HCT116 (cell line): Measurements from ENCODE around the gene SPATA20. TPM values are rescaled to one million over a fixed set of nuclear protein-coding genes. Genes with fewer than 3 reads are reported as not detected.

Experiments used
- ATAC-seq: fragments of 200-7000 bp; cut with Tn5 transposase; 2 replicates; pipeline ENCODE4 v1.9.1; 2020; ENCODE audit warnings: mild to moderate bottlenecking, moderate library complexity
- BruUV-seq: library from RNA; stranded (reverse); fragments of 400-500 nt; replicated peaks from 2 replicates; lab custom pipeline; 2021; lab: Mats Ljungman, UMichigan
- CTCF ChIA-PET: fragments of 300-600 bp; sonication (Branson Sonifier 250); formaldehyde crosslinking; loops from one replicate; lab custom pipeline; 2021; ENCODE audit warnings: antibody characterized with exemption; lab: Charles Lee
- POLR2A ChIA-PET: fragments of 300-600, 350-600 bp; sonication (Branson Sonifier 250); formaldehyde crosslinking; loops from one replicate; lab custom pipeline; 2021; ENCODE audit warnings: antibody characterized with exemption; lab: Charles Lee
- RAD21 ChIA-PET, 2 experiments: fragments of 300-600 bp; sonication (Branson Sonifier 250); formaldehyde crosslinking; loops; one replicate each; lab custom pipeline; 2023; ENCODE audit warnings: low total read pairs in 2 of 2; ENCODE audit not compliant: uncharacterized antibody in 2 of 2, unreplicated experiment in 2 of 2, low non-redundant PET in 1 of 2; lab: Charles Lee
- DNase-seq: peaks from one replicate; pipeline ENCODE4 v3.0.0-alpha.2; 2010; ENCODE audit warnings: low read depth, low spot score
- H2AFZ ChIP-seq: fragments of 200-600 bp; shearing (Covaris generic), sonication (generic); 2 replicates; pipeline ENCODE4 v1.6.1; 2017; ENCODE audit warnings: low read depth, mixed run types, mixed read lengths, antibody characterized with exemption, low read length; ENCODE audit not compliant: poor library complexity, severe bottlenecking
- H3K27ac ChIP-seq: 2 replicates; pipeline ENCODE4 v1.5.1; 2012; ENCODE audit warnings: low read depth, low read length
- H3K27me3 ChIP-seq: fragments of 200-600 bp; sonication (generic); 2 replicates; pipeline ENCODE4 v1.6.1; 2016; ENCODE audit warnings: mixed run types, low read length, mixed read lengths; ENCODE audit not compliant: insufficient read depth
- H3K36me3 ChIP-seq, 2 experiments: fragments of 200-500 bp in 1 of 2; fragments of 200-600 bp in 1 of 2; sonication (Bioruptor generic) in 1 of 2; sonication (generic) in 1 of 2; 2 replicates each; pipeline versions ENCODE4 v1.5.1 to v1.6.1; 2014 to 2016; ENCODE audit warnings: low read length in 2 of 2, inconsistent platforms in 1 of 2, mixed read lengths in 1 of 2, mixed run types in 1 of 2; ENCODE audit not compliant: insufficient read depth in 2 of 2, control insufficient read depth in 1 of 2
- H3K4me1 ChIP-seq, 2 experiments: fragments of 200-600 bp in 1 of 2; sonication (generic) in 1 of 2; 2 replicates each; pipeline versions ENCODE4 v1.5.1 to v1.6.1; 2012 to 2017; ENCODE audit warnings: low read length in 2 of 2, inconsistent platforms in 1 of 2, mild to moderate bottlenecking in 1 of 2, mixed read lengths in 1 of 2, mixed run types in 1 of 2, moderate library complexity in 1 of 2; ENCODE audit not compliant: insufficient read depth in 2 of 2, control insufficient read depth in 1 of 2
- H3K4me2 ChIP-seq: fragments of 200-600 bp; sonication (generic); 2 replicates; pipeline ENCODE4 v1.6.1; 2017; ENCODE audit warnings: mixed run types, low read length, mixed read lengths
- H3K4me3 ChIP-seq, 2 experiments: fragments of 200-600 bp in 1 of 2; sonication (generic) in 1 of 2; replicated peaks in 1 of 2; 2 replicates each; pipeline ENCODE4 v1.5.1; 2011 to 2016; ENCODE audit warnings: low read length in 2 of 2, control low read depth in 1 of 2, low read depth in 1 of 2, mild to moderate bottlenecking in 1 of 2, mixed read lengths in 1 of 2, mixed run types in 1 of 2
- H3K79me2 ChIP-seq: fragments of 200-600 bp; sonication (generic); 2 replicates; pipeline ENCODE4 v1.6.1; 2017; ENCODE audit warnings: mild to moderate bottlenecking, mixed run types, low read length, moderate library complexity, mixed read lengths; ENCODE audit not compliant: insufficient read depth
- H3K9ac ChIP-seq: fragments of 200-600 bp; sonication (generic); 2 replicates; pipeline ENCODE4 v1.6.1; 2016; ENCODE audit warnings: low read length, mixed read lengths
- H3K9me2 ChIP-seq: fragments of 200-600 bp; sonication (generic), shearing (Covaris generic); 2 replicates; pipeline ENCODE4 v1.6.1; 2017; ENCODE audit warnings: mixed run types, mild to moderate bottlenecking, moderate library complexity; ENCODE audit not compliant: insufficient read depth
- H3K9me3 ChIP-seq, 2 experiments: fragments of 200-500 bp in 1 of 2; fragments of 200-600 bp in 1 of 2; sonication (Bioruptor generic) in 1 of 2; sonication (generic) in 1 of 2; 2 replicates each; pipeline ENCODE4 v1.6.1; 2014 to 2017; ENCODE audit warnings: low read length in 2 of 2, mixed read lengths in 2 of 2, inconsistent platforms in 1 of 2, low read depth in 1 of 2, mild to moderate bottlenecking in 1 of 2, mixed run types in 1 of 2, moderate library complexity in 1 of 2; ENCODE audit not compliant: control insufficient read depth in 1 of 2, insufficient read depth in 1 of 2
- H4K20me1 ChIP-seq: fragments of 200-600 bp; sonication (generic), shearing (Covaris generic); 2 replicates; pipeline ENCODE4 v1.6.1; 2017; ENCODE audit warnings: mixed run types, mild to moderate bottlenecking, moderate library complexity; ENCODE audit not compliant: insufficient read depth
- CEBPB ChIP-seq: IDR thresholded peaks from 2 replicates; pipeline ENCODE4 v1.6.1; 2012; ENCODE audit warnings: low read depth
- EGR1 ChIP-seq: IDR thresholded peaks from 2 replicates; pipeline ENCODE4 v1.6.1; 2012; ENCODE audit warnings: low read depth
- ELF1 ChIP-seq: IDR thresholded peaks from 2 replicates; pipeline ENCODE4 v1.6.1; 2012; ENCODE audit warnings: low read depth, borderline replicate concordance
- EZH2 ChIP-seq: fragments of 200-600 bp; sonication (generic); IDR thresholded peaks from 2 replicates; pipeline ENCODE4 v1.6.1; 2017; ENCODE audit warnings: antibody characterized with exemption, mixed run types
- EZH2phosphoT487 ChIP-seq: fragments of 200-600 bp; IDR thresholded peaks from 2 replicates; pipeline ENCODE4 v1.6.1; 2018; ENCODE audit warnings: antibody characterized with exemption, borderline replicate concordance
- FOSL1 ChIP-seq: IDR thresholded peaks from 2 replicates; pipeline ENCODE4 v1.6.1; 2012; ENCODE audit warnings: low read depth
- POLR2A ChIP-seq: IDR thresholded peaks from 2 replicates; pipeline ENCODE4 v1.7.0; 2011; ENCODE audit warnings: borderline replicate concordance; ENCODE audit not compliant: insufficient read depth, insufficient read length; ENCODE audit errors: extremely low read depth
- RAD21 ChIP-seq: IDR thresholded peaks from 2 replicates; pipeline ENCODE4 v1.6.1; 2012; ENCODE audit warnings: low read depth, mild to moderate bottlenecking
- SIN3A ChIP-seq: IDR thresholded peaks from 2 replicates; pipeline ENCODE4 v1.6.1; 2012; ENCODE audit warnings: low read depth
- SP1 ChIP-seq: IDR thresholded peaks from 2 replicates; pipeline ENCODE4 v1.6.1; 2012; ENCODE audit warnings: low read depth
- SRF ChIP-seq: IDR thresholded peaks from 2 replicates; pipeline ENCODE4 v1.6.1; 2012; ENCODE audit warnings: low read depth
- TCF7L2 ChIP-seq: IDR thresholded peaks from 2 replicates; pipeline ENCODE4 v1.7.0; 2011; ENCODE audit warnings: borderline replicate concordance, inconsistent platforms; ENCODE audit not compliant: insufficient read depth, insufficient read length; ENCODE audit errors: extremely low read depth
- YY1 ChIP-seq: IDR thresholded peaks from 2 replicates; pipeline ENCODE4 v1.6.1; 2011; ENCODE audit warnings: low read length, low read depth, moderate library complexity, mild to moderate bottlenecking; ENCODE audit not compliant: insufficient replicate concordance; ENCODE audit errors: extremely low read depth
- ZFX ChIP-seq: fragments of 450-650 bp; IDR thresholded peaks from 2 replicates; pipeline ENCODE4 v1.6.1; 2017
- ZNF274 ChIP-seq: fragments of 200-500 bp; sonication (Bioruptor generic); IDR thresholded peaks from 2 replicates; pipeline ENCODE4 v1.6.1; 2014; ENCODE audit warnings: mild to moderate bottlenecking, low read depth, low read length, inconsistent platforms
- intact Hi-C: fragments of 100-400 bp; cut with micrococcal nuclease; formaldehyde crosslinking; loops from 2 replicates; pipeline ENCODE4 v1.10.0; 2022
- total RNA-seq: library from RNA; stranded (reverse); gene quantifications from one replicate; pipeline ENCODE4 v1.2.1, GENCODE V29; 2021; ENCODE audit not compliant: unreplicated experiment
- TF ChIP-seq, protein P1 (sequence below): IDR thresholded peaks from 2 replicates; pipeline ENCODE4 v1.6.1; 2012
- TF ChIP-seq, protein P2 (sequence below): IDR thresholded peaks from 2 replicates; pipeline ENCODE4 v1.6.1; 2011; ENCODE audit warnings: mild to moderate bottlenecking, low read length, moderate library complexity; ENCODE audit not compliant: insufficient replicate concordance; ENCODE audit errors: extremely low read depth
- TF ChIP-seq, protein P3 (sequence below): IDR thresholded peaks from 2 replicates; pipeline ENCODE4 v1.6.1; 2012; ENCODE audit warnings: low read depth

SPATA20 gene
- total RNA-seq, 1 experiment from 2014 or later = 57.5 TPM

DNA sequence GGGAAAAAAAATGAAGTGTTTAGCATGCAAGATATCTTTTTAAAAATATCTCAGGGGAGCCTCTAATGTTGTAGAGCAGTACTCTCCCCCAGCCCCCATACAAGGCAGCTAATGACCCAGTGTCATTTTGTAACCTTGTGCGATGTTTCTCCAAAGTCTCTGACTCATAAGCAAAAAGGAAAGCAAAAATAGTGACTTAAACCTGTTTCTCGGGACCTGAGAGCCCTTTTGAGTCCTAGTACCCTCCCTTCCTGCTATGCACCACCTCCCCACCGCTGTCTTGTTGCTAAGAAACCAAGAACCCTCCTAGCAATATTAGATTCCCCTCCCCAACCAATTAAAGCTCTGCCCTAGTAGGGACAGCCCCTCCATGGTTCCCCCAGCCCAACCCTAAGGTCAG, 35.9 kb upstream of the SPATA20 start:
- Histone ChIP-seq H3K27ac (no peak overlapping the region), H3K4me1 (peaks cover 0 to 10% of the 10 kb centered on the region in 2 experiments; a peak in 2 of 4 replicates), H3K36me3 (no peaks in the 10 kb centered on the region), H3K9me3 (no peaks in the 10 kb centered on the region), H4K20me1 (no peaks in the 10 kb centered on the region), H2AFZ (no peak overlapping the region), H3K9ac (no peak overlapping the region), H3K9me2 (no peaks in the 10 kb centered on the region), H3K4me3 (no peak overlapping the region), H3K4me2 (no peak overlapping the region), H3K79me2 (no peaks in the 10 kb centered on the region), H3K27me3 (no peaks in the 10 kb centered on the region)
- no TSS peak for BruUV-seq
- ATAC-seq (peak; percentile 25; the same call in 1 of the 2 replicates), DNase-seq (no peak)
- ChIA-PET RAD21 (no interaction called here), POLR2A (no interaction called here), CTCF (interaction anchor here (0.9 kb wide), 1 partner anchor 10 kb away, joined by 4 read pairs; no protein-coding TSS in a partner anchor)
- intact Hi-C loops = no loop called here
- TF ChIP-seq SIN3A = no peak
- no peak for TF ChIP-seq EGR1
- TF ChIP-seq ELF1 = no peak
- TF ChIP-seq, protein P1, sequence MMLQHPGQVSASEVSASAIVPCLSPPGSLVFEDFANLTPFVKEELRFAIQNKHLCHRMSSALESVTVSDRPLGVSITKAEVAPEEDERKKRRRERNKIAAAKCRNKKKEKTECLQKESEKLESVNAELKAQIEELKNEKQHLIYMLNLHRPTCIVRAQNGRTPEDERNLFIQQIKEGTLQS = no peak
- TF ChIP-seq FOSL1 = no peak
- TF ChIP-seq EZH2phosphoT487 = no peak
- no peak for TF ChIP-seq CEBPB
- TF ChIP-seq YY1 = no peak
- TF ChIP-seq EZH2 = no peak
- TF ChIP-seq ZFX = no peak
- TF ChIP-seq RAD21 = no peak
- no peak for TF ChIP-seq ZNF274
- TF ChIP-seq, protein P2, sequence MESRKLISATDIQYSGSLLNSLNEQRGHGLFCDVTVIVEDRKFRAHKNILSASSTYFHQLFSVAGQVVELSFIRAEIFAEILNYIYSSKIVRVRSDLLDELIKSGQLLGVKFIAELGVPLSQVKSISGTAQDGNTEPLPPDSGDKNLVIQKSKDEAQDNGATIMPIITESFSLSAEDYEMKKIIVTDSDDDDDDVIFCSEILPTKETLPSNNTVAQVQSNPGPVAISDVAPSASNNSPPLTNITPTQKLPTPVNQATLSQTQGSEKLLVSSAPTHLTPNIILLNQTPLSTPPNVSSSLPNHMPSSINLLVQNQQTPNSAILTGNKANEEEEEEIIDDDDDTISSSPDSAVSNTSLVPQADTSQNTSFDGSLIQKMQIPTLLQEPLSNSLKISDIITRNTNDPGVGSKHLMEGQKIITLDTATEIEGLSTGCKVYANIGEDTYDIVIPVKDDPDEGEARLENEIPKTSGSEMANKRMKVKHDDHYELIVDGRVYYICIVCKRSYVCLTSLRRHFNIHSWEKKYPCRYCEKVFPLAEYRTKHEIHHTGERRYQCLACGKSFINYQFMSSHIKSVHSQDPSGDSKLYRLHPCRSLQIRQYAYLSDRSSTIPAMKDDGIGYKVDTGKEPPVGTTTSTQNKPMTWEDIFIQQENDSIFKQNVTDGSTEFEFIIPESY = no peak
- no peak for TF ChIP-seq SRF
- TF ChIP-seq, protein P3, sequence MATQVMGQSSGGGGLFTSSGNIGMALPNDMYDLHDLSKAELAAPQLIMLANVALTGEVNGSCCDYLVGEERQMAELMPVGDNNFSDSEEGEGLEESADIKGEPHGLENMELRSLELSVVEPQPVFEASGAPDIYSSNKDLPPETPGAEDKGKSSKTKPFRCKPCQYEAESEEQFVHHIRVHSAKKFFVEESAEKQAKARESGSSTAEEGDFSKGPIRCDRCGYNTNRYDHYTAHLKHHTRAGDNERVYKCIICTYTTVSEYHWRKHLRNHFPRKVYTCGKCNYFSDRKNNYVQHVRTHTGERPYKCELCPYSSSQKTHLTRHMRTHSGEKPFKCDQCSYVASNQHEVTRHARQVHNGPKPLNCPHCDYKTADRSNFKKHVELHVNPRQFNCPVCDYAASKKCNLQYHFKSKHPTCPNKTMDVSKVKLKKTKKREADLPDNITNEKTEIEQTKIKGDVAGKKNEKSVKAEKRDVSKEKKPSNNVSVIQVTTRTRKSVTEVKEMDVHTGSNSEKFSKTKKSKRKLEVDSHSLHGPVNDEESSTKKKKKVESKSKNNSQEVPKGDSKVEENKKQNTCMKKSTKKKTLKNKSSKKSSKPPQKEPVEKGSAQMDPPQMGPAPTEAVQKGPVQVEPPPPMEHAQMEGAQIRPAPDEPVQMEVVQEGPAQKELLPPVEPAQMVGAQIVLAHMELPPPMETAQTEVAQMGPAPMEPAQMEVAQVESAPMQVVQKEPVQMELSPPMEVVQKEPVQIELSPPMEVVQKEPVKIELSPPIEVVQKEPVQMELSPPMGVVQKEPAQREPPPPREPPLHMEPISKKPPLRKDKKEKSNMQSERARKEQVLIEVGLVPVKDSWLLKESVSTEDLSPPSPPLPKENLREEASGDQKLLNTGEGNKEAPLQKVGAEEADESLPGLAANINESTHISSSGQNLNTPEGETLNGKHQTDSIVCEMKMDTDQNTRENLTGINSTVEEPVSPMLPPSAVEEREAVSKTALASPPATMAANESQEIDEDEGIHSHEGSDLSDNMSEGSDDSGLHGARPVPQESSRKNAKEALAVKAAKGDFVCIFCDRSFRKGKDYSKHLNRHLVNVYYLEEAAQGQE = no peak
- no peak for TF ChIP-seq POLR2A
- no peak for TF ChIP-seq TCF7L2
- no peak for TF ChIP-seq SP1
